HG03469 (cell line): ENCODE results near the gene PALB2.
"Not testable (repeated sequence)": the region's sequence is repeated elsewhere in the genome, so short reads cannot be mapped to it uniquely, and the experiment has no call there.

Experiments
- ATAC-seq: cut with Tn5 transposase; IDR thresholded peaks from one replicate; pipeline ENCODE4 v1.9.1; 2021; ENCODE audit warnings: mild to moderate bottlenecking, moderate library complexity, moderate number of reproducible peaks; ENCODE audit not compliant: unreplicated experiment

The PALB2 gene

GRCh38 chr16:23584186-23585076 is 56.7 kb downstream of the PALB2 start:
- ATAC-seq, result no peak

GRCh38 chr16:23583271-23583670 is 57.8 kb downstream of the PALB2 start:
- not testable (repeated sequence) for ATAC-seq

GRCh38 chr16:23581764-23582163 is 59.3 kb downstream of the PALB2 start:
- no peak for ATAC-seq

- ATAC-seq, result no peak
Measured at GRCh38 chr16:23580391-23580790, 60.7 kb downstream of the PALB2 start.

GRCh38 chr16:23579371-23579770 is 61.7 kb downstream of the PALB2 start:
- no peak for ATAC-seq

GRCh38 chr16:23578101-23578830 is 62.8 kb downstream of the PALB2 start:
- ATAC-seq, result no peak

- ATAC-seq, result no peak
Measured at GRCh38 chr16:23577493-23577892, 63.6 kb downstream of the PALB2 start.

GRCh38 chr16:23575834-23576233 is 65.3 kb downstream of the PALB2 start:
- ATAC-seq, result no peak

- ATAC-seq, result no peak
Measured at GRCh38 chr16:23573817-23574216, 67.3 kb downstream of the PALB2 start.

GRCh38 chr16:23572394-23572793 is 68.7 kb downstream of the PALB2 start:
- ATAC-seq, result no peak

- no peak for ATAC-seq
Measured at GRCh38 chr16:23571895-23572294, 69.2 kb downstream of the PALB2 start.

- ATAC-seq, result no peak
Measured at GRCh38 chr16:23570992-23571632, 70.0 kb downstream of the PALB2 start.

- ATAC-seq, result no peak
Measured at GRCh38 chr16:23567602-23568001, 73.5 kb downstream of the PALB2 start.

GRCh38 chr16:23566724-23567123 is 74.4 kb downstream of the PALB2 start:
- no peak for ATAC-seq

- no peak for ATAC-seq
Measured at GRCh38 chr16:23564575-23565363, 76.3 kb downstream of the PALB2 start.

GRCh38 chr16:23563186-23563585 is 77.9 kb downstream of the PALB2 start:
- ATAC-seq, result no peak

- no peak for ATAC-seq
Measured at GRCh38 chr16:23562505-23562904, 78.6 kb downstream of the PALB2 start.

GRCh38 chr16:23561586-23561985 is 79.5 kb downstream of the PALB2 start:
- ATAC-seq, result no peak

GRCh38 chr16:23557779-23558702 is 83.1 kb downstream of the PALB2 start:
- no peak for ATAC-seq
